ENCODE measurements around the gene KLHL29.
A peak's percentile ranks its signal among the peaks of the same experiment; 100 is the strongest.

KLHL29 gene

GRCh38 chr2:23423873-23424680, 39.1 kb downstream of the KLHL29 start:
- no peak for DNase-seq

- DNase-seq = no peak
These were observed 40.4 kb downstream of the KLHL29 start for GRCh38 chr2:23425338-23425871.

- no peak for DNase-seq
These were observed 40.9 kb downstream of the KLHL29 start for GRCh38 chr2:23425885-23426262.

- DNase-seq = no peak
These were observed 41.4 kb downstream of the KLHL29 start for GRCh38 chr2:23426263-23426905.

- DNase-seq = no peak
These were observed 42.4 kb downstream of the KLHL29 start for GRCh38 chr2:23427350-23427749.

GRCh38 chr2:23427976-23428375, 43.0 kb downstream of the KLHL29 start:
- DNase-seq = no peak

GRCh38 chr2:23429036-23429435, 44.1 kb downstream of the KLHL29 start:
- no peak for DNase-seq

- DNase-seq = no peak
These were observed 45.3 kb downstream of the KLHL29 start for GRCh38 chr2:23430263-23430662.

- no peak for DNase-seq
These were observed 47.6 kb downstream of the KLHL29 start for GRCh38 chr2:23432531-23432930.

GRCh38 chr2:23433282-23433681, 48.3 kb downstream of the KLHL29 start:
- DNase-seq = no peak

- DNase-seq = no peak
These were observed 49.7 kb downstream of the KLHL29 start for GRCh38 chr2:23434721-23435121.

GRCh38 chr2:23435250-23436035, 50.5 kb downstream of the KLHL29 start:
- no peak for DNase-seq

GRCh38 chr2:23436346-23437098, 51.5 kb downstream of the KLHL29 start:
- DNase-seq = no peak

- DNase-seq = no peak
These were observed 56.4 kb downstream of the KLHL29 start for GRCh38 chr2:23441414-23441813.

- no peak for DNase-seq
These were observed 60.5 kb downstream of the KLHL29 start for GRCh38 chr2:23445450-23445868.

- no peak for DNase-seq
These were observed 61.9 kb downstream of the KLHL29 start for GRCh38 chr2:23446916-23447315.

GRCh38 chr2:23447405-23447804, 62.4 kb downstream of the KLHL29 start:
- no peak for DNase-seq

- no peak for DNase-seq
These were observed 63.9 kb downstream of the KLHL29 start for GRCh38 chr2:23448906-23449305.

GRCh38 chr2:23449413-23449812, 64.4 kb downstream of the KLHL29 start:
- DNase-seq = no peak

GRCh38 chr2:23449831-23450331, 64.9 kb downstream of the KLHL29 start:
- no peak for DNase-seq

- no peak for DNase-seq
These were observed 67.4 kb downstream of the KLHL29 start for GRCh38 chr2:23452372-23452771.

GRCh38 chr2:23452853-23453420, 68.0 kb downstream of the KLHL29 start:
- DNase-seq = peak; percentile 39

Measured in activated T-cell treated with anti-CD3 and anti-CD28 coated beads, Interleukin-2, amount 50 U/mL, for 1 hour (primary cell).